HepG2 (cell line): ENCODE measurements around the gene DGKG. TPM values are rescaled to one million over a fixed set of nuclear protein-coding genes. Genes with fewer than 3 reads are reported as not detected.

Experiments
- ATAC-seq: fragments of 200-7000 bp; cut with Tn5 transposase; 3 replicates; pipeline ENCODE4 v1.9.1; 2020; ENCODE audit warnings: mild to moderate bottlenecking, moderate library complexity
- BruUV-seq: library from RNA; stranded (reverse); fragments of 400-500 nt; replicated peaks from 2 replicates; lab custom pipeline; 2021; lab: Mats Ljungman, UMichigan
- CTCF ChIA-PET: fragments of 300-600 bp; formaldehyde crosslinking; extraction: SDS; loops from one replicate; lab custom pipeline; 2021; ENCODE audit warnings: low total read pairs, inconsistent platforms, low intra/inter-chr PET ratio; lab: Yijun Ruan, JAX
- POLR2A ChIA-PET: fragments of 350-600 bp; sonication (Branson Sonifier 250); formaldehyde crosslinking; loops from one replicate; lab custom pipeline; 2020; ENCODE audit warnings: antibody characterized with exemption, inconsistent platforms; lab: Yijun Ruan, JAX
- DNase-seq: peaks from one replicate; pipeline ENCODE4 v3.0.0-alpha.2; 2015; ENCODE audit warnings: low spot score
- FAIRE-seq: peaks from 3 replicates; lab custom pipeline; 2011; peaks lifted over from hg19 to GRCh38; lab: Jason Lieb, UNC
- H2AFZ ChIP-seq: one replicate; pipeline ENCODE4 v1.6.1; 2011; ENCODE audit warnings: low read length, inconsistent platforms
- H3K27ac ChIP-seq: fragments of 300-600 bp; 3 replicates; pipeline ENCODE4 v1.8.0; 2011; ENCODE audit warnings: mixed run types, mild to moderate bottlenecking, mixed read lengths, low read length, inconsistent platforms; ENCODE audit not compliant: insufficient read depth; ENCODE audit errors: extremely low read length
- H3K27me3 ChIP-seq, 2 experiments: fragments of 200-600 bp in 1 of 2; 2 replicates in 1 of 2; 3 replicates in 1 of 2; pipeline versions ENCODE4 v1.6.0 to v1.8.0; 2011; ENCODE audit warnings: low read length in 2 of 2, mild to moderate bottlenecking in 2 of 2, moderate library complexity in 2 of 2, inconsistent platforms in 1 of 2; ENCODE audit not compliant: insufficient read depth in 2 of 2, control insufficient read depth in 1 of 2
- H3K36me3 ChIP-seq, 2 experiments: fragments of 200-600 bp in 1 of 2; replicated peaks in 1 of 2; 2 replicates in 1 of 2; 3 replicates in 1 of 2; pipeline versions ENCODE4 v1.5.1 to v1.8.0; 2011; ENCODE audit warnings: low read length in 2 of 2, inconsistent platforms in 1 of 2; ENCODE audit not compliant: insufficient read depth in 2 of 2, control insufficient read depth in 1 of 2
- H3K4me1 ChIP-seq: 2 replicates; pipeline ENCODE4 v1.5.1; 2012; ENCODE audit warnings: low read length, inconsistent platforms; ENCODE audit not compliant: insufficient read depth
- H3K4me2 ChIP-seq: 2 replicates; pipeline ENCODE4 v1.6.0; 2011; ENCODE audit warnings: low read depth, low read length, inconsistent platforms
- H3K4me3 ChIP-seq, 3 experiments: fragments of 200-600 bp in 1 of 3; sonication (generic), shearing (Covaris generic) in 1 of 3; replicated peaks in 1 of 3; 2 replicates each; pipeline ENCODE4 v1.5.1; 2011 to 2016; ENCODE audit warnings: low read length in 3 of 3, inconsistent platforms in 2 of 3, low read depth in 2 of 3, mild to moderate bottlenecking in 2 of 3, control low read depth in 1 of 3, mixed read lengths in 1 of 3; ENCODE audit not compliant: insufficient read depth in 1 of 3
- H3K79me2 ChIP-seq: one replicate; pipeline ENCODE4 v1.6.1; 2011; ENCODE audit warnings: low read length, inconsistent platforms; ENCODE audit not compliant: insufficient read depth
- H3K9ac ChIP-seq: 2 replicates; pipeline ENCODE4 v1.6.0; 2011; ENCODE audit warnings: mild to moderate bottlenecking, low read depth, low read length, inconsistent platforms; ENCODE audit not compliant: insufficient read depth
- H3K9me3 ChIP-seq: 2 replicates; pipeline ENCODE4 v1.5.1; 2012; ENCODE audit warnings: mild to moderate bottlenecking, low read length
- H4K20me1 ChIP-seq: 2 replicates; pipeline ENCODE4 v1.6.0; 2011; ENCODE audit warnings: inconsistent platforms, mild to moderate bottlenecking, low read length, moderate library complexity; ENCODE audit not compliant: insufficient read depth
- ATF2 ChIP-seq: sonication (generic); formaldehyde crosslinking; IDR thresholded peaks from 2 replicates; pipeline ENCODE4 v1.4.0; 2020; ENCODE audit warnings: missing genetic modification reagents
- MAFK ChIP-seq, 2 experiments: IDR thresholded peaks in 1 of 2; conservative IDR thresholded peaks in 1 of 2; 2 replicates each; pipeline ENCODE4 v1.6.1; 2011; ENCODE audit warnings: improper control_type of control experiment in 2 of 2, low read length in 2 of 2
- SALL2 ChIP-seq: sonication (generic); formaldehyde crosslinking; IDR thresholded peaks from 2 replicates; pipeline ENCODE4 v1.8.1; 2023; ENCODE audit warnings: mild to moderate bottlenecking, missing genetic modification reagents, inconsistent platforms
- TAF1 ChIP-seq: sonication (generic); formaldehyde crosslinking; IDR thresholded peaks from 2 replicates; pipeline ENCODE4 v1.4.0; 2020; ENCODE audit warnings: missing genetic modification reagents
- ZBTB7B ChIP-seq: sonication (generic); formaldehyde crosslinking; IDR thresholded peaks from 2 replicates; pipeline ENCODE4 v1.4.0; 2020; ENCODE audit warnings: missing genetic modification reagents
- ZNF296 ChIP-seq: sonication (generic); formaldehyde crosslinking; conservative IDR thresholded peaks from 2 replicates; pipeline ENCODE4 v1.5.0; 2020; ENCODE audit warnings: mild to moderate bottlenecking, missing genetic modification reagents
- ZNF446 ChIP-seq: sonication (generic); formaldehyde crosslinking; IDR thresholded peaks from 2 replicates; pipeline ENCODE4 v1.5.0; 2020; ENCODE audit warnings: mild to moderate bottlenecking, missing genetic modification reagents
- ZNF501 ChIP-seq: sonication (generic); formaldehyde crosslinking; IDR thresholded peaks from 2 replicates; pipeline ENCODE4 v1.5.1; 2020; ENCODE audit warnings: mild to moderate bottlenecking, moderate library complexity, missing genetic modification reagents
- ZNF709 ChIP-seq: sonication (generic); formaldehyde crosslinking; IDR thresholded peaks from 2 replicates; pipeline ENCODE4 v1.5.0; 2020; ENCODE audit warnings: mild to moderate bottlenecking, missing genetic modification reagents
- ZNF737 ChIP-seq: sonication (generic); formaldehyde crosslinking; IDR thresholded peaks from 2 replicates; pipeline ENCODE4 v1.5.0; 2020; ENCODE audit warnings: missing genetic modification reagents, mild to moderate bottlenecking, borderline replicate concordance
- WGBS: methylation state at CpG from one replicate; pipeline ENCODE4 v1.1.6; 2017; ENCODE audit warnings: low lambda C conversion rate; 5-methylcytosine and 5-hydroxymethylcytosine counted together
- in situ Hi-C: cut with HindIII; loops from 2 replicates; pipeline ENCODE4 v1.10.0; 2017; ENCODE audit warnings: low pct_unique_long_range_greater_than_20kb; ENCODE audit not compliant: extremely low pct_ligation_motif_present
- intact Hi-C: fragments of 100-400 bp; cut with micrococcal nuclease; formaldehyde crosslinking; loops from one replicate; pipeline ENCODE4 v1.10.0; 2022; ENCODE audit not compliant: unreplicated experiment
- polyA plus RNA-seq, 8 experiments: library from polyadenylated mRNA; depleted of rRNA in 3 of 8; stranded (reverse) in 7 of 8; unstranded in 1 of 8; fragments of >200 nt; fragmentation: Illumina TruSeq in 4 of 8; extraction: Trizol in 4 of 8; gene quantifications; 2 replicates each; pipeline versions ENCODE4 v1.2.1 to v1.2.3, GENCODE V29; 2011 to 2016; ENCODE audit warnings: low read depth in 4 of 8, missing spikeins in 1 of 8, mixed read lengths in 1 of 8; ENCODE audit not compliant: insufficient read depth in 1 of 8
- total RNA-seq, 5 experiments: library from RNA; depleted of rRNA; stranded (reverse); fragments of >200 nt; fragmentation: Illumina TruSeq; extraction: Trizol; gene quantifications; 2 replicates each; pipeline ENCODE4 v1.2.3, GENCODE V29; 2016; ENCODE audit warnings: low read depth in 1 of 5
- TF ChIP-seq, protein P1 (sequence below): sonication (generic); formaldehyde crosslinking; IDR thresholded peaks from 2 replicates; pipeline ENCODE4 v1.4.0; 2020; ENCODE audit warnings: mild to moderate bottlenecking, low read depth, missing genetic modification reagents

The DGKG gene
- total and polyA plus RNA-seq, 2 of the 13 experiments (the other 11 are each of a cell fraction or from before 2014, with no cell fraction given): 3.8 to 6.2 TPM

DNA sequence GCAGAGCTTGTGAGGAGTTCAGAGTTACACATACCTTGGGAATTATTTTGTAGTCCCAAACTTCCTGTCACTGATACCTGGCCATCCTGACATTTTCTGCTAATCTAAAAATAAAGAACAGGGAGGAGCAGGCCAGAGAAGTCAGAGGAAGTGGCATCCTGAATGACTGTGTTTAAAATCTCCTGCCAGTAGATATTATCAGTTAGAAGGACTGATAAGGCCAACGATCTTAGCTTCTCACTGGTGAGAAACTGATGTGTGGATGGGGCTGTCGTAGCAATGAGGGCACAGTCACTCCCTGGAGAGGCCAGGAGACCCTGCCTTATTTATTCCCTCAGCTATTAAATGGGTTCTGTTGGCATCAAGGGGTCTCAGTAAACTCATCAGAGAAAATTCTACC is 115.1 kb downstream of the DGKG start (continued):
- TF ChIP-seq ATF2 (CRISPR knock-in tag) (no peak), ZNF709 (CRISPR knock-in tag) (no peak), ZNF296 (CRISPR knock-in tag) (no peak), SALL2 (no peak), TAF1 (CRISPR knock-in tag) (no peak), ZNF501 (no peak), ZBTB7B (CRISPR knock-in tag) (no peak), ZNF446 (CRISPR knock-in tag) (no peak)
- TF ChIP-seq, protein P1, sequence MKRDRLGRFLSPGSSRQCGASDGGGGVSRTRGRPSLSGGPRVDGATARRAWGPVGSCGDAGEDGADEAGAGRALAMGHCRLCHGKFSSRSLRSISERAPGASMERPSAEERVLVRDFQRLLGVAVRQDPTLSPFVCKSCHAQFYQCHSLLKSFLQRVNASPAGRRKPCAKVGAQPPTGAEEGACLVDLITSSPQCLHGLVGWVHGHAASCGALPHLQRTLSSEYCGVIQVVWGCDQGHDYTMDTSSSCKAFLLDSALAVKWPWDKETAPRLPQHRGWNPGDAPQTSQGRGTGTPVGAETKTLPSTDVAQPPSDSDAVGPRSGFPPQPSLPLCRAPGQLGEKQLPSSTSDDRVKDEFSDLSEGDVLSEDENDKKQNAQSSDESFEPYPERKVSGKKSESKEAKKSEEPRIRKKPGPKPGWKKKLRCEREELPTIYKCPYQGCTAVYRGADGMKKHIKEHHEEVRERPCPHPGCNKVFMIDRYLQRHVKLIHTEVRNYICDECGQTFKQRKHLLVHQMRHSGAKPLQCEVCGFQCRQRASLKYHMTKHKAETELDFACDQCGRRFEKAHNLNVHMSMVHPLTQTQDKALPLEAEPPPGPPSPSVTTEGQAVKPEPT (CRISPR knock-in tag): no peak

DNA sequence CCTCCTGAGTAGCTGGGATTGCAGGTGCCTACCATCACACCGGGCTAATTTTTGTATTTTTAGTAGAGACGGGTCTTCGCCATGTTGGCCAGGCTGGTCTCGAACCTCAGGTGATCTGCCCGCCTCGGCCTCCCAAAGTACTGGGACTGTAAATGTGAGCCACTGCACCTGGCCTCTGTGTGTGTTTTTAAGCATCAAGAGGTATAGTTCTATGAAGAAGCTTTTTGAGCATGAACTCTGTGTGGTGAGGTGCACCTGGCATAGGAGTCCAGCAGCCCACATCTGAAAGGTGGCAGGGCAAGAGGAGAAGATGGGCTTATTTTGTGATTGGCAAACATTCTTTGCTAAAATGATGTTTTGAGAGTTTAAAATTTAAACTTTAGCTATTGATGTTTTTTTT is 118.0 kb downstream of the DGKG start:
- no peaks in the 10 kb centered on the region for H3K9me3 ChIP-seq
- no peak overlapping the region for H3K4me2 ChIP-seq
- CTCF ChIA-PET: no interaction called here
- no peak overlapping the region for H3K9ac ChIP-seq
- WGBS: 95% methylated on average over 6 of the region's 6 CpGs
- no peak overlapping the region for H3K4me3 ChIP-seq
- POLR2A ChIA-PET: no interaction called here
- in situ Hi-C loops (loop anchor here (5.0 to 10.0 kb wide), 2 partner anchors 129 to 262 kb away; no protein-coding TSS in a partner anchor), intact Hi-C loops (loop anchor here (5.0 kb wide), 1 partner anchor 172 kb away; no protein-coding TSS in a partner anchor)
- DNase-seq: no peak
- TF ChIP-seq ZNF737: no peak
- no peak for TF ChIP-seq MAFK (conservative IDR thresholded peaks at IDR 0.05 in 1 of 2, IDR thresholded peaks at IDR 0.05 in 1 of 2; ENCODE audit: low read length in 2 of 2)
- H3K27me3 ChIP-seq: 0 out of 5 replicates have a peak, but pooled peaks cover 0 to 1% of the 10 kb centered on the region in 2 experiments
- peaks cover 19% of the 10 kb centered on the region for H3K4me1 ChIP-seq
- H4K20me1 ChIP-seq: no peaks in the 10 kb centered on the region
- H3K36me3 ChIP-seq: no peaks in the 10 kb centered on the region
- no peak for ATAC-seq
- no peak overlapping the region for H3K27ac ChIP-seq
- FAIRE-seq: no peak
- BruUV-seq: no TSS peak
- H3K79me2 ChIP-seq: no peaks in the 10 kb centered on the region
- H2AFZ ChIP-seq: no peak overlapping the region
